H1 (cell line): ENCODE measurements around the gene TRIM28. TPM values are rescaled to one million over a fixed set of nuclear protein-coding genes. Genes with fewer than 3 reads are reported as not detected.

Experiments used
- ASH2L ChIP-seq: fragments of 200-600, 300-600 bp; sonication (generic); IDR thresholded peaks from one replicate; pipeline ENCODE4 v1.7.1; 2017; ENCODE audit warnings: low read length
- BACH1 ChIP-seq: IDR thresholded peaks from 2 replicates; pipeline ENCODE4 v1.6.1; 2012; ENCODE audit warnings: low read length, improper control_type of control experiment
- CTBP2 ChIP-seq: IDR thresholded peaks from 2 replicates; pipeline ENCODE4 v1.7.0; 2011; ENCODE audit warnings: borderline replicate concordance, mild to moderate bottlenecking, moderate library complexity, mixed read lengths, low read length; ENCODE audit not compliant: insufficient read depth, insufficient read length
- CTCF ChIP-seq, 3 experiments: IDR thresholded peaks; 1 replicate in 2 of 3; 2 replicates in 1 of 3; pipeline versions ENCODE4 v1.5.1 to v1.6.1; 2011; ENCODE audit warnings: low read length in 3 of 3, mild to moderate bottlenecking in 3 of 3, inconsistent platforms in 2 of 3, low read depth in 1 of 3, moderate library complexity in 1 of 3; ENCODE audit not compliant: insufficient read depth in 1 of 3; ENCODE audit errors: control extremely low read depth in 1 of 3
- EZH2 ChIP-seq: fragments of 200-600 bp; sonication (generic); IDR thresholded peaks from 2 replicates; pipeline ENCODE4 v1.7.1; 2012; ENCODE audit warnings: low read depth, mild to moderate bottlenecking, moderate library complexity, low read length, inconsistent platforms; ENCODE audit not compliant: severe bottlenecking
- GTF2F1 ChIP-seq: IDR thresholded peaks from 2 replicates; pipeline ENCODE4 v1.6.1; 2012; ENCODE audit warnings: low read depth, low read length, improper control_type of control experiment, borderline replicate concordance
- HDAC2 ChIP-seq, 2 experiments: fragments of 300-600 bp in 1 of 2; sonication (generic) in 1 of 2; IDR thresholded peaks; 2 replicates each; pipeline ENCODE4 v1.6.1; 2011 to 2012; ENCODE audit warnings: low read depth in 2 of 2, low read length in 2 of 2, mild to moderate bottlenecking in 2 of 2, moderate library complexity in 2 of 2, borderline replicate concordance in 1 of 2, inconsistent platforms in 1 of 2
- NANOG ChIP-seq: IDR thresholded peaks from 2 replicates; pipeline ENCODE4 v1.6.1; 2011; ENCODE audit warnings: low read length, low read depth, mild to moderate bottlenecking, inconsistent platforms; ENCODE audit not compliant: insufficient read depth, poor library complexity, severe bottlenecking
- NRF1 ChIP-seq: IDR thresholded peaks from 2 replicates; pipeline ENCODE4 v1.6.1; 2011; ENCODE audit warnings: mild to moderate bottlenecking, low read depth, low read length, improper control_type of control experiment
- POLR2A ChIP-seq, 2 experiments: IDR thresholded peaks; 1 replicate in 1 of 2; 2 replicates in 1 of 2; pipeline ENCODE4 v1.6.1; 2011; ENCODE audit warnings: low read depth in 2 of 2, low read length in 2 of 2, mild to moderate bottlenecking in 2 of 2; ENCODE audit errors: control extremely low read depth in 1 of 2
- POU5F1 ChIP-seq: IDR thresholded peaks from 2 replicates; pipeline ENCODE4 v1.6.1; 2011; ENCODE audit warnings: low read depth, mild to moderate bottlenecking, low read length, moderate library complexity
- RAD21 ChIP-seq, 2 experiments: IDR thresholded peaks in 1 of 2; conservative IDR thresholded peaks in 1 of 2; 2 replicates each; pipeline ENCODE4 v1.6.1; 2011; ENCODE audit warnings: low read depth in 2 of 2, low read length in 2 of 2, improper control_type of control experiment in 1 of 2, inconsistent platforms in 1 of 2, mild to moderate bottlenecking in 1 of 2, moderate library complexity in 1 of 2
- RFX5 ChIP-seq: IDR thresholded peaks from 2 replicates; pipeline ENCODE4 v1.6.1; 2011; ENCODE audit warnings: low read depth, low read length, improper control_type of control experiment, borderline replicate concordance
- RNF2 ChIP-seq: fragments of 200-900, 300-1000 bp; sonication (generic); IDR thresholded peaks from 2 replicates; pipeline ENCODE4 v1.7.1; 2016; ENCODE audit warnings: borderline replicate concordance, low read depth, mild to moderate bottlenecking, antibody characterized with exemption, low read length; ENCODE audit not compliant: poor library complexity, severe bottlenecking; ENCODE audit errors: missing control alignments
- RXRA ChIP-seq: IDR thresholded peaks from 2 replicates; pipeline ENCODE4 v1.6.1; 2011; ENCODE audit warnings: low read depth, mild to moderate bottlenecking, low read length, moderate library complexity; ENCODE audit not compliant: insufficient read depth
- SIX5 ChIP-seq: IDR thresholded peaks from 2 replicates; pipeline ENCODE4 v1.6.1; 2011; ENCODE audit warnings: mild to moderate bottlenecking, low read depth, low read length
- SP2 ChIP-seq: IDR thresholded peaks from 2 replicates; pipeline ENCODE4 v1.6.1; 2012; ENCODE audit warnings: mild to moderate bottlenecking, low read length, inconsistent platforms
- SP4 ChIP-seq: IDR thresholded peaks from 2 replicates; pipeline ENCODE4 v1.6.1; 2012; ENCODE audit warnings: low read length, inconsistent platforms
- TBP ChIP-seq: IDR thresholded peaks from 2 replicates; pipeline ENCODE4 v1.6.1; 2011; ENCODE audit warnings: low read depth, low read length, improper control_type of control experiment
- ZNF274 ChIP-seq: IDR thresholded peaks from 2 replicates; pipeline ENCODE4 v1.7.0; 2012; ENCODE audit warnings: low read length, borderline replicate concordance; ENCODE audit errors: extremely low read depth
- polyA plus RNA-seq, 7 experiments: library from polyadenylated mRNA; depleted of rRNA in 3 of 7; stranded (reverse) in 5 of 7; unstranded in 2 of 7; fragments of >200 nt in 5 of 7; fragments of 200-250 nt in 2 of 7; gene quantifications; 1 replicate in 5 of 7; 2 replicates in 1 of 7; 4 replicates in 1 of 7; pipeline versions ENCODE4 v1.2.1 to v1.2.3, GENCODE V29; 2011 to 2013; ENCODE audit warnings: missing spikeins in 2 of 7, mixed read lengths in 2 of 7
- total RNA-seq: library from RNA; stranded (reverse); fragmentation: NEBNext Ultra II Directional; extraction: Animal tissue kit (Norgen Biotek cat#: 25700); gene quantifications from 2 replicates; pipeline ENCODE4 v1.2.1, GENCODE V29; 2021

The TRIM28 gene
- total and polyA plus RNA-seq, 2 of the 8 experiments (the other 6 are each of a cell fraction or from before 2014, with no cell fraction given): 1,433 to 1,442 TPM

- TF ChIP-seq RAD21 (IDR thresholded peaks at IDR 0.05 in 1 of 2, conservative IDR thresholded peaks at IDR 0.05 in 1 of 2; ENCODE audit: low read depth in 2 of 2, low read length in 2 of 2) (peak; percentile 78 to 79), CTBP2 (peak; percentile 79), POU5F1 (no peak), POLR2A (IDR thresholded peaks at IDR 0.05; ENCODE audit: control extremely low read depth in 1 of 2, low read depth in 2 of 2, low read length in 2 of 2) (peak; percentile 8 to 37; a peak in 2 of 3 replicates), CTCF (IDR thresholded peaks at IDR 0.05; ENCODE audit: control extremely low read depth in 1 of 3, insufficient read depth in 1 of 3, low read depth in 1 of 3, low read length in 3 of 3) (peak; percentile 83 to 93 (median 86)), ZNF274 (no peak), GTF2F1 (peak; percentile 24; the same call in 1 of the 2 replicates), TBP (peak; percentile 95), RFX5 (no peak), ASH2L (peak; percentile 97), RNF2 (no peak), NANOG (no peak), BACH1 (peak; percentile 43; the same call in 1 of the 2 replicates), SP2 (no peak), NRF1 (no peak), EZH2 (no peak), SP4 (peak; percentile 78; the same call in 1 of the 2 replicates), RXRA (no peak), SIX5 (peak; percentile 54; the same call in 1 of the 2 replicates), HDAC2 (IDR thresholded peaks at IDR 0.05; ENCODE audit: borderline replicate concordance in 1 of 2, low read depth in 2 of 2, low read length in 2 of 2) (peak in 1 of 2 experiments; percentile 91; a peak in 2 of 4 replicates)
These were observed 24.3 kb upstream of the TRIM28 start, which contains the start of gene ZBTB45 (continued) for GRCh38 chr19:58519355-58520256.
